PFSK-1 (cell line): ENCODE data around the gene STAC3.

ENCODE experiments used
- FOXP2 ChIP-seq: optimal IDR thresholded peaks from 2 replicates; pipeline ENCODE3; 2011; ENCODE audit warnings: borderline replicate concordance, control low read depth, inconsistent platforms; ENCODE audit not compliant: insufficient read depth; ENCODE audit errors: extremely low read length, extremely low read depth
- POLR2AphosphoS5 ChIP-seq: IDR thresholded peaks from 2 replicates; pipeline ENCODE4 v1.6.1; 2012; ENCODE audit warnings: low read depth, mild to moderate bottlenecking, control low read depth, low read length, moderate library complexity
- REST ChIP-seq, 2 experiments: IDR thresholded peaks; 2 replicates each; pipeline versions ENCODE4 v1.6.1 to v1.8.0; 2011 to 2012; ENCODE audit warnings: low read depth in 2 of 2, low read length in 2 of 2, control low read depth in 1 of 2, inconsistent platforms in 1 of 2, mild to moderate bottlenecking in 1 of 2, moderate library complexity in 1 of 2; ENCODE audit not compliant: insufficient read depth in 1 of 2
- SIN3A ChIP-seq: IDR thresholded peaks from 2 replicates; pipeline ENCODE4 v1.6.1; 2012; ENCODE audit warnings: mild to moderate bottlenecking, low read length, moderate library complexity, borderline replicate concordance; ENCODE audit not compliant: insufficient read depth
- TAF1 ChIP-seq: IDR thresholded peaks from 2 replicates; pipeline ENCODE4 v1.6.1; 2012; ENCODE audit warnings: low read length, control low read depth, borderline replicate concordance; ENCODE audit not compliant: insufficient read depth

- TF ChIP-seq TAF1 (no peak), POLR2AphosphoS5 (no peak), REST (IDR thresholded peaks at IDR 0.05; ENCODE audit: insufficient read depth in 1 of 2, low read depth in 2 of 2, low read length in 2 of 2) (no peak), SIN3A (no peak), FOXP2 (peak; percentile 9)
Measured at GRCh38 chr12:57272337-57273151, 21.6 kb upstream of the STAC3 start.
